ENCODE measurements around the gene CNOT6.

CNOT6 gene

DNA sequence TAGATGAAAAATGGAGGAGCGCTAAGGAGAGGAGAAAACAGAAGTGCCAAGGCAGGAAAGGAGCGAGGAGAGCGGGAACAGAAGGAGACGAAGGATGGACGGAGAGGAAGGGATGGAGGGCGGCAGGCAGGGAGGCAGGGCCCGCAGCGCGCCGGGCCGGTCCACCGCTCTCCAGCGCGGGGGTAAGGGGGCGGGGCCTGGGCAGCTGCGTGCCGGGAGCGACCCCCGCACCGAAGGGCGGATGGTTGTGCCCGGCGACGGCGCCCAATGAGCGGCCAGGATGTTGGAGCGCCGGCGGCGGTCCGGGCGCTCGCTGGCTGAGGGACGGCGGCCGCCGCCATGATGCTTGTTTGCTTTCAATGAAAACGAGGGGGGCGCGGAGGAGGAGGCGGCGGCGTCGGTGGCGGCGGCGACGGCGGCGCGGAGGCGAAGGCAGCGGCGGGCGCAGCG is at the start of gene CNOT6 (continued):
- TF ChIP-seq KLF8 (tag by site-specific recombination; IDR thresholded peaks at IDR 0.05), result peak; percentile 89
- TF ChIP-seq ZNF610 (tag by site-specific recombination; IDR thresholded peaks at IDR 0.05; ENCODE audit: borderline replicate concordance), result peak; percentile 94
- peak; percentile 73; the same call in 1 of the 2 replicates for TF ChIP-seq BCL11B (tag by site-specific recombination; IDR thresholded peaks at IDR 0.05; ENCODE audit: low read depth)
- TF ChIP-seq, protein P1, sequence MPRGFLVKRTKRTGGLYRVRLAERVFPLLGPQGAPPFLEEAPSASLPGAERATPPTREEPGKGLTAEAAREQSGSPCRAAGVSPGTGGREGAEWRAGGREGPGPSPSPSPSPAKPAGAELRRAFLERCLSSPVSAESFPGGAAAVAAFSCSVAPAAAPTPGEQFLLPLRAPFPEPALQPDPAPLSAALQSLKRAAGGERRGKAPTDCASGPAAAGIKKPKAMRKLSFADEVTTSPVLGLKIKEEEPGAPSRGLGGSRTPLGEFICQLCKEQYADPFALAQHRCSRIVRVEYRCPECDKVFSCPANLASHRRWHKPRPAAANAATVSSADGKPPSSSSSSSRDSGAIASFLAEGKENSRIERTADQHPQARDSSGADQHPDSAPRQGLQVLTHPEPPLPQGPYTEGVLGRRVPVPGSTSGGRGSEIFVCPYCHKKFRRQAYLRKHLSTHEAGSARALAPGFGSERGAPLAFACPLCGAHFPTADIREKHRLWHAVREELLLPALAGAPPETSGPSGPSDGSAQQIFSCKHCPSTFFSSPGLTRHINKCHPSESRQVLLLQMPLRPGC (tag by site-specific recombination; IDR thresholded peaks at IDR 0.05), result peak; percentile 52; the same call in 1 of the 2 replicates
- TF ChIP-seq ZNF391 (tag by site-specific recombination; IDR thresholded peaks at IDR 0.05; ENCODE audit: borderline replicate concordance, low read depth), result peak; percentile 38; the same call in 1 of the 2 replicates
- TF ChIP-seq ZNF701 (tag by site-specific recombination; IDR thresholded peaks at IDR 0.05), result no peak
- no peak for TF ChIP-seq REPIN1 (tag by site-specific recombination; IDR thresholded peaks at IDR 0.05; ENCODE audit: low read depth)
- TF ChIP-seq KLF1 (tag by site-specific recombination; IDR thresholded peaks at IDR 0.05), result peak; percentile 69
- TF ChIP-seq, protein P2, sequence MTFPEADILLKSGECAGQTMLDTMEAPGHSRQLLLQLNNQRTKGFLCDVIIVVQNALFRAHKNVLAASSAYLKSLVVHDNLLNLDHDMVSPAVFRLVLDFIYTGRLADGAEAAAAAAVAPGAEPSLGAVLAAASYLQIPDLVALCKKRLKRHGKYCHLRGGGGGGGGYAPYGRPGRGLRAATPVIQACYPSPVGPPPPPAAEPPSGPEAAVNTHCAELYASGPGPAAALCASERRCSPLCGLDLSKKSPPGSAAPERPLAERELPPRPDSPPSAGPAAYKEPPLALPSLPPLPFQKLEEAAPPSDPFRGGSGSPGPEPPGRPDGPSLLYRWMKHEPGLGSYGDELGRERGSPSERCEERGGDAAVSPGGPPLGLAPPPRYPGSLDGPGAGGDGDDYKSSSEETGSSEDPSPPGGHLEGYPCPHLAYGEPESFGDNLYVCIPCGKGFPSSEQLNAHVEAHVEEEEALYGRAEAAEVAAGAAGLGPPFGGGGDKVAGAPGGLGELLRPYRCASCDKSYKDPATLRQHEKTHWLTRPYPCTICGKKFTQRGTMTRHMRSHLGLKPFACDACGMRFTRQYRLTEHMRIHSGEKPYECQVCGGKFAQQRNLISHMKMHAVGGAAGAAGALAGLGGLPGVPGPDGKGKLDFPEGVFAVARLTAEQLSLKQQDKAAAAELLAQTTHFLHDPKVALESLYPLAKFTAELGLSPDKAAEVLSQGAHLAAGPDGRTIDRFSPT (tag by site-specific recombination; IDR thresholded peaks at IDR 0.05), result no peak
- TF ChIP-seq, protein P3, sequence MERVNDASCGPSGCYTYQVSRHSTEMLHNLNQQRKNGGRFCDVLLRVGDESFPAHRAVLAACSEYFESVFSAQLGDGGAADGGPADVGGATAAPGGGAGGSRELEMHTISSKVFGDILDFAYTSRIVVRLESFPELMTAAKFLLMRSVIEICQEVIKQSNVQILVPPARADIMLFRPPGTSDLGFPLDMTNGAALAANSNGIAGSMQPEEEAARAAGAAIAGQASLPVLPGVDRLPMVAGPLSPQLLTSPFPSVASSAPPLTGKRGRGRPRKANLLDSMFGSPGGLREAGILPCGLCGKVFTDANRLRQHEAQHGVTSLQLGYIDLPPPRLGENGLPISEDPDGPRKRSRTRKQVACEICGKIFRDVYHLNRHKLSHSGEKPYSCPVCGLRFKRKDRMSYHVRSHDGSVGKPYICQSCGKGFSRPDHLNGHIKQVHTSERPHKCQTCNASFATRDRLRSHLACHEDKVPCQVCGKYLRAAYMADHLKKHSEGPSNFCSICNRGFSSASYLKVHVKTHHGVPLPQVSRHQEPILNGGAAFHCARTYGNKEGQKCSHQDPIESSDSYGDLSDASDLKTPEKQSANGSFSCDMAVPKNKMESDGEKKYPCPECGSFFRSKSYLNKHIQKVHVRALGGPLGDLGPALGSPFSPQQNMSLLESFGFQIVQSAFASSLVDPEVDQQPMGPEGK (tag by site-specific recombination; IDR thresholded peaks at IDR 0.05), result peak; percentile 64
- no peak for TF ChIP-seq ZNF266 (tag by site-specific recombination; IDR thresholded peaks at IDR 0.05; ENCODE audit: low read depth)
- peak; percentile 52; the same call in 1 of the 2 replicates for TF ChIP-seq ZNF341 (tag by site-specific recombination; IDR thresholded peaks at IDR 0.05; ENCODE audit: low read depth)
- TF ChIP-seq ZNF335 (tag by site-specific recombination; conservative IDR thresholded peaks at IDR 0.05), result peak; percentile 98
- no peak for TF ChIP-seq ZNF292 (tag by site-specific recombination; IDR thresholded peaks at IDR 0.05; ENCODE audit: borderline replicate concordance, low read depth)
- 0 out of 2 replicates have a peak, but pooled peaks have one; percentile 36 for TF ChIP-seq TCF7L2 (IDR thresholded peaks at IDR 0.05; ENCODE audit: borderline replicate concordance, low read depth, low read length)
- peak; percentile 83 for TF ChIP-seq ZNF324 (tag by site-specific recombination; IDR thresholded peaks at IDR 0.05)
- TF ChIP-seq, protein P4, sequence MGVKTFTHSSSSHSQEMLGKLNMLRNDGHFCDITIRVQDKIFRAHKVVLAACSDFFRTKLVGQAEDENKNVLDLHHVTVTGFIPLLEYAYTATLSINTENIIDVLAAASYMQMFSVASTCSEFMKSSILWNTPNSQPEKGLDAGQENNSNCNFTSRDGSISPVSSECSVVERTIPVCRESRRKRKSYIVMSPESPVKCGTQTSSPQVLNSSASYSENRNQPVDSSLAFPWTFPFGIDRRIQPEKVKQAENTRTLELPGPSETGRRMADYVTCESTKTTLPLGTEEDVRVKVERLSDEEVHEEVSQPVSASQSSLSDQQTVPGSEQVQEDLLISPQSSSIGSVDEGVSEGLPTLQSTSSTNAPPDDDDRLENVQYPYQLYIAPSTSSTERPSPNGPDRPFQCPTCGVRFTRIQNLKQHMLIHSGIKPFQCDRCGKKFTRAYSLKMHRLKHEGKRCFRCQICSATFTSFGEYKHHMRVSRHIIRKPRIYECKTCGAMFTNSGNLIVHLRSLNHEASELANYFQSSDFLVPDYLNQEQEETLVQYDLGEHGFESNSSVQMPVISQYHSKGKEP (tag by site-specific recombination; IDR thresholded peaks at IDR 0.05), result peak; percentile 62; the same call in 1 of the 2 replicates
- TF ChIP-seq, protein P5, sequence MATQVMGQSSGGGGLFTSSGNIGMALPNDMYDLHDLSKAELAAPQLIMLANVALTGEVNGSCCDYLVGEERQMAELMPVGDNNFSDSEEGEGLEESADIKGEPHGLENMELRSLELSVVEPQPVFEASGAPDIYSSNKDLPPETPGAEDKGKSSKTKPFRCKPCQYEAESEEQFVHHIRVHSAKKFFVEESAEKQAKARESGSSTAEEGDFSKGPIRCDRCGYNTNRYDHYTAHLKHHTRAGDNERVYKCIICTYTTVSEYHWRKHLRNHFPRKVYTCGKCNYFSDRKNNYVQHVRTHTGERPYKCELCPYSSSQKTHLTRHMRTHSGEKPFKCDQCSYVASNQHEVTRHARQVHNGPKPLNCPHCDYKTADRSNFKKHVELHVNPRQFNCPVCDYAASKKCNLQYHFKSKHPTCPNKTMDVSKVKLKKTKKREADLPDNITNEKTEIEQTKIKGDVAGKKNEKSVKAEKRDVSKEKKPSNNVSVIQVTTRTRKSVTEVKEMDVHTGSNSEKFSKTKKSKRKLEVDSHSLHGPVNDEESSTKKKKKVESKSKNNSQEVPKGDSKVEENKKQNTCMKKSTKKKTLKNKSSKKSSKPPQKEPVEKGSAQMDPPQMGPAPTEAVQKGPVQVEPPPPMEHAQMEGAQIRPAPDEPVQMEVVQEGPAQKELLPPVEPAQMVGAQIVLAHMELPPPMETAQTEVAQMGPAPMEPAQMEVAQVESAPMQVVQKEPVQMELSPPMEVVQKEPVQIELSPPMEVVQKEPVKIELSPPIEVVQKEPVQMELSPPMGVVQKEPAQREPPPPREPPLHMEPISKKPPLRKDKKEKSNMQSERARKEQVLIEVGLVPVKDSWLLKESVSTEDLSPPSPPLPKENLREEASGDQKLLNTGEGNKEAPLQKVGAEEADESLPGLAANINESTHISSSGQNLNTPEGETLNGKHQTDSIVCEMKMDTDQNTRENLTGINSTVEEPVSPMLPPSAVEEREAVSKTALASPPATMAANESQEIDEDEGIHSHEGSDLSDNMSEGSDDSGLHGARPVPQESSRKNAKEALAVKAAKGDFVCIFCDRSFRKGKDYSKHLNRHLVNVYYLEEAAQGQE (tag by site-specific recombination; IDR thresholded peaks at IDR 0.05), result peak; percentile 36; the same call in 1 of the 2 replicates
- TF ChIP-seq, protein P6, sequence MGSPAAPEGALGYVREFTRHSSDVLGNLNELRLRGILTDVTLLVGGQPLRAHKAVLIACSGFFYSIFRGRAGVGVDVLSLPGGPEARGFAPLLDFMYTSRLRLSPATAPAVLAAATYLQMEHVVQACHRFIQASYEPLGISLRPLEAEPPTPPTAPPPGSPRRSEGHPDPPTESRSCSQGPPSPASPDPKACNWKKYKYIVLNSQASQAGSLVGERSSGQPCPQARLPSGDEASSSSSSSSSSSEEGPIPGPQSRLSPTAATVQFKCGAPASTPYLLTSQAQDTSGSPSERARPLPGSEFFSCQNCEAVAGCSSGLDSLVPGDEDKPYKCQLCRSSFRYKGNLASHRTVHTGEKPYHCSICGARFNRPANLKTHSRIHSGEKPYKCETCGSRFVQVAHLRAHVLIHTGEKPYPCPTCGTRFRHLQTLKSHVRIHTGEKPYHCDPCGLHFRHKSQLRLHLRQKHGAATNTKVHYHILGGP (tag by site-specific recombination; IDR thresholded peaks at IDR 0.05), result no peak
- TF ChIP-seq ZNF366 (tag by site-specific recombination; conservative IDR thresholded peaks at IDR 0.05), result peak; percentile 100
- no peak for TF ChIP-seq ZNF747 (tag by site-specific recombination; IDR thresholded peaks at IDR 0.05)
- TF ChIP-seq, protein P7, sequence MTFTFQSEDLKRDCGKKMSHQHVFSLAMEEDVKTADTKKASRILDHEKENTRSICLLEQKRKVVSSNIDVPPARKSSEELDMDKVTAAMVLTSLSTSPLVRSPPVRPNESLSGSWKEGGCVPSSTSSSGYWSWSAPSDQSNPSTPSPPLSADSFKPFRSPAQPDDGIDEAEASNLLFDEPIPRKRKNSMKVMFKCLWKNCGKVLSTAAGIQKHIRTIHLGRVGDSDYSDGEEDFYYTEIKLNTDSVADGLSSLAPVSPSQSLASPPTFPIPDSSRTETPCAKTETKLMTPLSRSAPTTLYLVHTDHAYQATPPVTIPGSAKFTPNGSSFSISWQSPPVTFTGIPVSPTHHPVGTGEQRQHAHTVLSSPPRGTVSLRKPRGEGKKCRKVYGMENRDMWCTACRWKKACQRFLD (tag by site-specific recombination; IDR thresholded peaks at IDR 0.05), result no peak
- TF ChIP-seq ZNF221 (tag by site-specific recombination; IDR thresholded peaks at IDR 0.05; ENCODE audit: borderline replicate concordance), result no peak
- peak; percentile 81 for TF ChIP-seq ZBTB8A (tag by site-specific recombination; IDR thresholded peaks at IDR 0.05)
- no peak for TF ChIP-seq ZNF302 (tag by site-specific recombination; IDR thresholded peaks at IDR 0.05; ENCODE audit: low read depth)
- no peak for TF ChIP-seq ZNF24 (tag by site-specific recombination; IDR thresholded peaks at IDR 0.05)
